Ecto neural progenitor cell (in vitro differentiated cells): Measurements from ENCODE around the gene SLC22A17.

Source experiments
- DNase-seq: peaks from one replicate; pipeline ENCODE4 v3.0.0-alpha.2; 2018; ENCODE audit warnings: low spot score

SLC22A17 gene

DNA sequence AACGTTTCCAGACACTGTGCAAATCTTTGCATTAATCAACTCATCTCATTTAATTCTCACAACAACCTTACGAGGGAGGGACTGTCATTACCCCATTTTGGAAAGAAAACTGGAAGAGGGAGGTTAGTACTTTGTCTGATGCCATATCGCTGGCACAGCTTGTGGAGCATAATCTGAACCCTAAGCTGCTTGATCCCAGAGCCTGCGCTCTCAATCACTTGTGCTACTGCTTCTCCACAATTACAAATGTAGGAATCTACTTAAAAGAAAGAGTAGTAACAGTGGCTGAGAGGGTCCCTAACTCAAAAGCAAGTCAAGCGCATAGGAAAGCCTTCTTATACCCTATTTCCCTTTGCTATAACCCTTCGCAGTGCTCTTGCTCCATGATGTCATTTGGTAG lies 9.1 kb upstream of the SLC22A17 start:
- DNase-seq = no peak

DNA sequence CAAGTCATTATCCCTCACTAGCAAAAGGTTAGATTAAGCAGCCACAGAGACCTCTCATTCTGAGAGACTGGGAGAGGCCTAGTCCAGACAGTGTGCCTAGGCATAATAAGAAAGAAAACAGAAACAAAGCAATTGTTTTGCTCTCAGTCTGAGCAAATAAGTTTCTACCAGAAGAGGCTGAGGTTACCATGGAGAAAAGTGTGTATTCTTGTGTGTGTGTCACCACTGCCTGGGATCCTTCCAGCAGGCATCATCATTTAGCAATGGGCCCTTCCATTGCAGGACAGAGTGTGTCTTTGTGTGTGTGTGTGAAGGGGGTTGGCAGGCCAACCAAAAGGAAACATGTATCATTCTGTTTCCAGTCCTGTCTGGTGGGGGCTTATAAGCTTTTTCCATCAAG lies 8.6 kb upstream of the SLC22A17 start:
- no peak for DNase-seq

- DNase-seq = no peak
These were observed 7.8 kb upstream of the SLC22A17 start for GRCh38 chr14:23360496-23360895.

DNA sequence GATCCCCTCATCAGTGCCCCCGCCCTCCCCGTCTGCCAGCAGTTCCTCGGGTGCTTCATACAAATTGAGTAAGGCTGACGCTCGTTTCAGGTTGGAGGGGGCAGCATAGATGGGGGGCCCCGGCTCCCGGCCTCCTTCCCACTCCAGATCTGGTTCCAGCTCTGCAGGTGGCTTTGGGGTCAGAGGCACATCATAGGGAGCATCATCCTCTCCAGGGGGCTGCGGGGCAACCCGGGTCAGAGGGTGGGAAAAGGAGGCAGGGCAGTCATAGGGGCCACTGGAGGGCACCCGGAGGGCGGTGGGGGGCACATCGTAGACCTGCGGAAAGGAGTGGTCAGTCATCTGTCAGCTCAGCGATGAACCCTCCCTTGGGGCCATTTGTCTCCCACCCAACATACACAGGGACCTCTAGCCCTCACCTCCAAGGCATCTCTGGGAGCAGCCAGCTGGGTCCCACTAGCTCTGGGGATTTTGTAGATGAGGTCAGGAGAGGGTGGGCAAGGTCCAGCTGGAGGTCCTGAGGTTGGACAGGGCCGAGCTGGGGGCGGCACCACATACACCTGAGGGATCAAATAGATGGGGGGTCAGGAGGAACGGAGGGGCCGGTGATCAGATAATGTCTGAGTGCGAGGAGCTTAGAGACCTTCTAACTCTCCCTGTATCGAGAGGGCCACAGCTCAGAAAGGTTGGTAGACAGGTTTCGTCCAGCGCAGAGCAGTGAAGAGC lies 7.2 kb upstream of the SLC22A17 start:
- DNase-seq = no peak

- peak; percentile 40 for DNase-seq
These were observed 6.5 kb upstream of the SLC22A17 start for GRCh38 chr14:23359167-23359626.

DNA sequence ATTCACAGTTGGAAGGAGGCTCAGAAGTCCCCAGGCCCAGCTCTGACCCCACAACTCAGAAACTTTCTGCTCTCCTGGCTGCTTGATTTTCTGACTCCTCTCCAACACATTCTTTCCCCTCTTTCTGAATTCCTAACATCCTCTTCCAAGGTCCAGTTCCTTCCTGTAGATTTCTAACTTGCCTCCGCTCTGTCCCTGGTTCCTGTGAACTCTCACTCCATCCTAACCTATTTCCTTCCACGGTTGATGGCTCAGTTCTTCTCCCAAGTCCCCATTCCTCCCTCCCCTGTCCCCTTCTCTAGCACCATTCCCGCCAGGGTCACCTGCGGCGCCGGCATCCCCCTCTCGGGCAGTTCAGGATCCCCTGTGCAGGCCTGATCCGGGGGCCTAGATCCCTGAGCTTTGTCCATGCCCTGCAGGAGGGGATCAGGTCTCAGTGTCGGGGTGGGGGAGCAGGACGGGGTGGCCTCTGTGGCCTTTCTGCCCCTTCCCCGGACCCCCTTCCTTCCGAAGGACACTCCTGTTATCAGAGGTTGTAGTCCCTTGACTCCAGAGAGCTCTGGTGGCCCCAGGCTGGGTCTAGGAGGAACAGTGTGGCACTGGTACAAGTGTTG lies 6.0 kb upstream of the SLC22A17 start:
- DNase-seq = peak; percentile 36

DNA sequence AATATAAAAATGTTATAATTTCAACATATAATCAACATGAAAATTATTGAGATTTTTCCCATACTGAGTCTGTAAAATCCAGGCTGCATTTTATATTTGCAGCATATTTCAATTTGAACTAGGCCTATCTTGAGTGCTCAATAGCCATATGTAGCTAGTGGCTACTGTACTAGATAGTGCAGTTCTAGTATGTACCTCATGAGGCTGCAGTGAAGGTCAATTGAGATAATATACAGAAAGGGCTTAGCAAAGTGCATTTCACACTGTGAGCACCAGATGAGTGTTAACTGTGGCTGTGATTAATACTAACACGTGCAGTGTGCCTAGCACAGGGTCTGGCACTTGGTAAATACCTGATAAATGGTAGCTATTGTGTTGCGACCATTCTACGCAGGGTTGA lies 5.4 kb upstream of the SLC22A17 start:
- no peak for DNase-seq

GRCh38 chr14:23357261-23357660 lies 4.6 kb upstream of the SLC22A17 start:
- peak; percentile 33 for DNase-seq

GRCh38 chr14:23356662-23357061 lies 4.0 kb upstream of the SLC22A17 start:
- peak; percentile 19 for DNase-seq

- DNase-seq = peak; percentile 27
These were observed 3.3 kb upstream of the SLC22A17 start for GRCh38 chr14:23355871-23356435.

GRCh38 chr14:23354990-23355389 lies 2.3 kb upstream of the SLC22A17 start:
- DNase-seq = peak; percentile 23

DNA sequence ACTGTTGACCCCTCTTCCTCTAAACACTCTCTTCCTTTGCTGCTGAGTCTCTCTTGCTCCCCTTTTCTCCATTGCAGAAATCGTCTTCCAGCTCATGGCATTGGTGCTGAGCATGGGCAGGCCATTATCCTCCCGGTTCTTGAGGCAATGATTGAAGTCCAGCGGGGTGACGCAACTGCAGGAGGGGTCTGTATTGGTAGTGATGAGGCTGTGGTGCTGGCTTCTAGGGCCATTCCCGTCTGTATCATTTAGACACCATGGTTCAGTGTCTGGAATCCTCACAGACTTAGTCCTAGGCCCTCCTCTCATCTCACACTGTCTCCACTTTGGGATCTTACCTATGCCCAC lies 720 bp upstream of the SLC22A17 start:
- DNase-seq = peak; percentile 39

GRCh38 chr14:23351681-23352505 lies 794 bp downstream of the SLC22A17 start:
- DNase-seq = peak; percentile 67

GRCh38 chr14:23349156-23349845 lies 3.4 kb downstream of the SLC22A17 start:
- peak; percentile 29 for DNase-seq

DNA sequence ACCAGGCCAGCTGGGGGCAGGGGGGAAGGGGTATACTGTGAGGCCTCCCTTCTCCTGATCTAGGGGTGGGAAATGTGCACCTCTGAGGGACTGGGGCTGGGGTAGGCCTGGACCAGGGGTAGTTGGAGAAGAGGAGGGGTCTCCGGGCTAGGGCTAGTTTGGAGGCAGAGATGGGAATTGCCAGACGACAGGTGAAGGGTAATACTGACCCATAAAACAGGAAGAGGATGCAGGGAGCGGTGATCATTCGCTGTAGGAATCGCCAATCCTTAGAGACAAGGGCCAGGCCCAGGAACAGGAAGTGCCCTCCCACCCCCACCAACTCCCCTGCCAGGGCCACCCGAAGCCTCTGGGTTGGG lies 4.4 kb downstream of the SLC22A17 start:
- DNase-seq = peak; percentile 29

GRCh38 chr14:23347406-23348296 lies 5.0 kb downstream of the SLC22A17 start:
- peak; percentile 35 for DNase-seq

GRCh38 chr14:23346693-23347405 lies 5.8 kb downstream of the SLC22A17 start:
- peak; percentile 49 for DNase-seq

DNA sequence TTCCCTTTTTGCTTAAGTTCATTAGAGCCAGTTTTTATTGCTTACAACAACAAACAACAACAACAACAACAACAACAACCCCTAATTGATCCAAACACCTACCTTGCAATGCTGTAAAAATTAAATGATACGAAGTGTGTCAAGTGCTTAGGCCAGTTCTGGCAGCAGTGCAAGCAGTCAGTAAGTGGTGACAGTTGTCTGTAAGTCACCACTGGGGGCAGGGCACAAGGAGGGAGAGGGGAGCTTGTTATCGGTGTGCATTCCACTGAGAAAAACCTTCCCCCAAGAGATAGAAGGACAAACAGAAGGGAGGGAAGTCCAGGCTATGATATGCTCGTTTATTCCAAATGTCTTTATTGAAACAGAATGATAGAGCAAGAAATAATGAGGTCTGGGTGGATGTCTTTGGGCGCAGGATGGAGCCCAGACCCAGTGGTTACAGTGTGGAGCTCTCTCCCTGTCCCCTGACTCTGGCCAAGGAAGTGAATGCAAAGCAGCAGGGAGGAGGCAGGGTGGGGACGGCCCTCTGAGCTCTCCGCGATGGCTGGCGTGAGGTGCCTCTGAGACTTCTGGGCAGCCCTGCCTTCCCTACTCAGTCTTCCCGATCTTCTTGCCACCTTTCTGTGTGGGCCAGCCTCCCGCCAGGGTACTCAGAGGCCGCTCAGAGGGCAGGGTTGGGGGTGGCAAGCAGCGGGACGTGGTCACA lies 6.5 kb downstream of the SLC22A17 start:
- DNase-seq = peak; percentile 42

DNA sequence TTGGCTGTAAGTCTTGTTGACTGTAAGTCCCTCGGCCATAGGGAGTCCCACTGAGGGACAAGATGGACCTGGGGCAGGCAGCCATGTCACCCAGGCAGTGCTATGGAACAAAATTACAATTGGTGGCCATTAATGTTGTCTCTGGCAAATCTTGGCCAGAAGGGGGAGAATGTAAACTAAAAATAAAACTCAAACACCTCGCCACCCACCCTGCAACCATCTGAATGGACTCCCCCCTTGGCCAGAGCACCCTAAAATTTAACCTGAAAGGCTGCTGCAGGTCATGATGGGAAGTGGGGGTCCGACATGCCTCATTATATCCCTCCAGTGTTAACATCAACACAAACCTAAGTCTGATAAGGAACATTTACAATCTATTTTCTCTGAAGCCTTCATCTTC lies 8.2 kb downstream of the SLC22A17 start:
- DNase-seq = peak; percentile 33
